HT-29 (cell line): ENCODE measurements around the gene TMEM106A. TPM values are rescaled to one million over a fixed set of nuclear protein-coding genes. Genes with fewer than 3 reads are reported as not detected.
"Not testable (repeated sequence)": the region's sequence is repeated elsewhere in the genome, so short reads cannot be mapped to it uniquely, and the experiment has no call there.

Experiments
- DNase-seq: peaks from one replicate; pipeline ENCODE4 v3.0.0-alpha.2; 2015; ENCODE audit warnings: low spot score
- total RNA-seq: library from RNA; depleted of rRNA; stranded (reverse); fragments of >200 nt; shearing (Covaris generic); gene quantifications from 2 replicates; pipeline ENCODE4 v1.2.3, GENCODE V29; 2014

Gene TMEM106A
- total RNA-seq, 1 experiment from 2014 or later = 1.9 TPM

DNA sequence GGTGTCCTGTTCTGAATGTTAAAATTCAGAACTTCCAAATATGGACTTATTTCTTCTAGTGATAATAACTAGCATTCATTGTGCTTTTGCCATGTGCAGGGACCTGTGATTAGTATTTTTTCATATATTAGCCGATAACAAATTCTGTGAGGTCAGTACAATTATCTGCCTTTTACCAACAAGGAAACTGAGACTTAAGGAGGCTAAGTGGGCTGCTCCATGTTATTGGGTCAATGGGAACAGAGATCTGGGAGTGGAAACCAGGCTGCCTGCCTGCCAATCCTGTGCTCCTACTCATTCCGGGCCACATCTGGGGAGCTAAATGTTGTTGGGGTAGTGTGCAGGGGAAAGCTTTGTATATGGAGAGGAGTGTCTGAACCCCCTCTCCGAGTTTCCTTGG, 3.7 kb downstream of the TMEM106A start:
- no peak for DNase-seq

DNA sequence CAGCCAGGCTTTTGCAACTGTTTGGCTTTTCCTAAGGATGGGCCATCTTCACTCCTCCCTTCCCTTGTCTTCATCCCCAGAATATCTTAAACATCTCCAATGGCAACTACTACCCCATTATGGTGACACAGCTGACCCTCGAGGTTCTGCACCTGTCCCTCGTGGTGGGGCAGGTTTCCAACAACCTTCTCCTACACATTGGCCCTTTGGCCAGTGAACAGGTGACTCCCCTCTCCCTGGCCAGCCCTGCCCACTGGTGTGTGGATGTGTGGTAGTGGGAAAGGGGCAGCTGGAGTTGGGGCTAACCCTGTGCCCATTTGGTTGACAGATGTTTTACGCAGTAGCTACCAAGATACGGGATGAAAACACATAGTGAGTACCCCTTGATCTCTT, 4.7 kb downstream of the TMEM106A start:
- DNase-seq = no peak

DNA sequence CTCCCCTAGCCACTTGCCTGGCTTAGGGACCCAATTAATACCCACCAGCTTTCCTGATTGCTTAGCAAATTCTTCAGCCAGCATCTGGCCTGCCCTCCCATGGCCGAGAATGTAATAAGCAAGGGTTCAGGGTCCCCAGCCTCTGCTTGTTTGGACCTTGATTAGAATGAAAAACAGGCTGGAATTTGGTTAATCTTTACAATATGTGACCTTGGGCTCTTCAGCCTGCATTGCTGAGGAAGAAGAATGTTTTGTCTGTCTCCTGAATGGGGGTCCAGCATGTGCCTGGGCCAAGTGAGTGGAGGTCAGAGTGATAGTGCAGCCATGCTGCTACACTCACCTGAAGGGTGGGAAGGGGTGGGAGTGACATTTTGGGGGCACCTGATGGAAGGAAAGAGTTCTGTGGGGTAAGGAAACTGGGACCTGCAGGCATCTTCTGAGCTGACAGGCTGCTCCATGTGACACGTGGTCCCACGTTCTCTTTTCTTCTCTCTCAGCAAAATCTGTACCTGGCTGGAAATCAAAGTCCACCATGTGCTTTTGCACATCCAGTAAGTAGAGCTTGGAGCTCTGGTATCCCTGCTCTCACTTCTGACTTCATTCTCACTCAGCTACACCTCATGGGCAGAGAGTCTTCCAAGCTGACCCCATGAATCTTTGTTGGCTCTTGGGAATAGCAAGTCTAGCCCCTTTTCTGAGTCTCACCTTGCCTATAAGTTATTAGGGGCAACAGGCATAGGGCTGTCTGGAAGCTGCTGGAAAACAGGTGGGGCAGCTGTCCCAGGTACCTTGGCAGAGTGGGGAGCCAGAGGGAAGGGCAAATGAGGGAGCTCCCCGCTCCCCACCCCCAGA, 5.3 kb downstream of the TMEM106A start:
- DNase-seq = no peak

DNA sequence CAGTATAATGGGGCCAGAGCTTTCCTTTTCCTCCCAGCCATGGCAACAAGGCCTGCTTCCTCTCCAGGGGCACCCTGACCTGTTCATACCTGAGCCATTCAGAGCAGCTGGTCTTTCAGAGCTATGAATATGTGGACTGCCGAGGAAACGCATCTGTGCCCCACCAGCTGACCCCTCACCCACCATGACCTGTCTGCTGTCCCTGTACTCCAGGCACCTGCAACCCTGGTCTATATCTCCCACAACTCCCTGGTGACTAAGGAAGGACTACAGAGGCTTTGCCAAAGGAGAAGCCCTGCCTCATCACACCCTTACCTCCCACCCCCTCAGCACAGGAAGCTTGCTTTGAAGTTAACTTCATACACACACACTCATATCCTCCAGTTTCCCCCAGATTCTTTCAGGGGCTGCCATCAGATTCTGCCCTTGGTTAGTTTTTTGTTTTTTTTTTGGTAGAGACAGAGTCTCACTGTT, 6.0 kb downstream of the TMEM106A start:
- no peak for DNase-seq

DNA sequence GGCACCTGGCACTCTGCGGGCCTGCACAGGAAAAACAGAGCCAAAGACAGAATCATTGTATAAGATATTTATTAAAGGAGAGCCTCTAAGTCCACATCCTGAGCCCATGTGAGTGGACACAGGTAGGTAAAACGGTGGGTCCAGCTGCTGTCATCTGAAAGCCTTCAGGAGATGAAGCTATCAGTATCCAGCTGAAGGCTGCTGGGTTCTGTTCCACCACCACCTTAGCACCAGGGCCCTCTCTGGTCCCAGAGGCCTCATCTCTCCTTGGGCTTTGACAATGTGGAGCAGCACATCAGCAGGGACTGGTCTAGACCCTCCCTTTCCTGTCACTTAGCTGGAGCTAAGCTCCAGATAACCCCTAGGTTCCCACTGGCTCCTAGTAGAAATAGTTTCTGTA, 7.3 kb downstream of the TMEM106A start:
- DNase-seq = no peak

DNA sequence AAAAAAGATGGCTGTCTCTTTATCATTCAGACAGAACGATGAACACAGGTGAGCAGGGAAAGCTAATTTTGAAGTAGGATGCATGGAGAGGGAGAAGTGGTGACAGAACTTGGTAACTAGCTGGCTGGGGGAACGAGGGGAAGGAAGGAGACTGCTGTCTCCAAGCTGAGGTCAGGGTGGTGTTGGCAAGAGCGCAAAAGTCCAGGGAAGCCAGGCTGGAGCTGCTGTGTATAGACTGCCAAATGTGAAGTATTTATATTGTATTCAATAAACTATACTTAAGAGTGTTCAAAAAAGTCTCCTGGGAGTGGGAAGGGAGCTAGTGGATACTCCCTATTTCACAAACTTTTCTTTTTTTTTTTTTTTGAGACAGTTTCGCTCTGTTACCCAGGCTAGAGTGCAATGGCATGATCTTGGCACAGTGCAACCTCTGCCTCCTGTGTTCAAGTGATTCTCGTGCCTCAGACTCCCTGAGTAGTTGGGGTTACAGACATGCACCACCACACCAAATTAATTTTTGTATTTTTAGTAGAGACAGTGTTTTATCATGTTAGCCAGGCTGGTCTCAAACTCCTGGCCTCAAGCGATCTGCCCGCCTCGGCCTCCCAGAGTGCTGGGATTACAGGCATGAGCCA, 8.2 kb downstream of the TMEM106A start:
- no peak for DNase-seq

DNA sequence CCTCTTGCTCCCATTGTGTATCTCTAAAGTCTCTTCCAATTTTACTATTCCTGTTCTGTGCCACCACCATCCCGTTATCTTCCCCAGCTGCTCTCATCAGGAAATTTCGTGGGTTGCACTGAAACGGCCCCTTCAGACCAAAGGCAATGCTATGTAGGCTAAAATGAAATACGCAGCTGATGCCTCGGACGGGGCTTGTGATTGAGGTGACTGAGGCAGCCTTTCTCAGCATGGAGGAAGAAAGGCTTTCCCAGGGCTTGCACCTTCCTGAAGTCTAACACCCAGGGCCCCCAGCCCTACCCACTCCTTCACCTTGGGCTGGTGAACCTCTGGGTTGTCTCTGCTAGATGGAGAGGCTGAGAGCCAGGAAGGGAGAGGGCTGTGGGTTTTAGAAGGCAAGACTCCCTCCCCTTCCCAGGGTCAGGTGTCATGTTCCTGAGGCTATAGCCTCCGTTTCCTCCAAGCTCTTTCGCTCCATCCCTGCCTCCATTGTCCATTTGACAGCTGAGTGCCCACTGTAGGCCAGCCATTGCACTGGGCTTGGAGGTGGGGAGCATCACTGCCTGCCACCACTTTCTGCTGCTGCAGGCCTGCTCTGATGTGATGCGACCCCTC, 8.9 kb downstream of the TMEM106A start:
- DNase-seq = no peak

DNA sequence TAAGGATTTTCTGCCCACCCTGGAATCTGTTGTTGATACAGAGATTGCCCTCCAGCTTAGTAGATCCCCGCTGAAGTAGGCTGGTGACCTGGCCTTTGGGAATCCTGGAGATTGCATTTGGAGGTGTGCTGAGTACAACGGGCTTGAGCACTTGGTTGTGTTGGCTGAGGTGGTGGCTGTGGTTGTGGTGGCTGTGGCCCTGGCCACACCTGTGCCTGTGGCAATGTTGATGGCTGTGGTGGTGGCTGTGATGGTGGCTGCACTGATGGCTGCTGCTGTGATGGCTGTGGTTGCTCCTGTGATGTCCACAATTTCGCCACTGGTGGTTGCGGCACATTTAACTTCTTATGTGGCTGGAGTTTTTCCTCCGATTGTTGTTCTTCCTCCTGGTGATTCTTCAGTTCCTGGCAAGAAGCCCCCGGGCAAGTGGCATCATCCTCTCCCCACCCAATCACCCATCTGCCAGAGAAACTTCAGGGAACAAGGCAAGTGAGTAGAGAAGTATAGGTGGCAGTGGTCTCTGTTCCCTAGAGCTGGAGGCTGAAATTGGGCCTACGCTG, 12.6 kb downstream of the TMEM106A start:
- no peak for DNase-seq

DNA sequence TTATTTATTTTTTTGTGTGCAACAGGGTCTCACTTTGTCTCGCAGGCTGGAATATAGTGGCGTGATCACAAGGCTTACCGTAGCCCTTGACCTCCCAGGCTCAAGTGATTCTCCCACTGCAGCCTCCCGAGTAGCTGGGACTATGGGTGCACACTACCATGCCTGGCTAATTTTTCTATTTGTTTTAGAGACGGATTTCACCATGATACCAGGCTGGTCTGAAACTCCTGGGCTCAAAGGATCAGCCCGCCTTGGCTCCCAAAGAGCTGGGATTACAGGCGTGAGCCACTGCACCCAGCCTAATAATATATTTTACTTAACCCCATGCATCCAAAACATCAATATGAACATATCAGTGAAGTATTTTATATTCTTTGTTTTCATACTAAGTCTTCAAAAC, 14.7 kb downstream of the TMEM106A start:
- no peak for DNase-seq

DNA sequence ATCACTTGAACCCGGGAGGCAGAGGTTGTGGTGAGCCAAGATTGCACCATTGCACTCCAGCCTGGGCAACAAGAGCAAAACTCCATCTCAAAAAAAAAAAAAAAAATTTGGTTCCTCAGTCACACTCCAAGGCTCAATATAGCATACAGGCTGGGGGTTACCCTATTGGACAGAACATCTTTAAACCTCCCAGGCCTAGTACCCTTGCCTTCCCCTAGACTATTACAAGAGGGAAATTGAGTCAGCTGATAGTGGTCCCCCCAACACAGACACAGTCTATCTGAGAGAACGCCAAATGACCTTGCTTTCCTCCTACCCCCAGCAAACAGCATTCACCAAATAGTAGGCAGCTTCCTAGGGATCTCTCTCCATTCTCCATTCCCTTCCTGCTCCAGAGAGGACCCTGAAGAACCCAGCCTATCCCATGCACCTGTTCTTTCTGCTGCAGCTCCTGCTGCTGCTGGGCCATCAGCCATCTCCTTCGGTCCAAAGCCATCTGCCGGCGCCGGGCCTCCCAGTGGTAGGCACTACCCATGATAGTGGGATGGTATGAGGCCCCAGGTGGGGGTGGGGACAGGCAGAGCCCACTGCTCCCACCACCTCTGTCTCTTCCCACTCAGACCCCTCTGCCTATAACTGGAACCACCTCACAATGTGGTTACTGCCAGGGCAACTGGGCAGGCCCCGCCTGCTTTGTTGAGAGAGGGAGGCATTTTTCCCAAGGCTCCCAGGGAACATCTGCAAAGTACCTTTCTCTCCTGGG, 16.5 kb downstream of the TMEM106A start, which contains the start of gene CCDC200:
CCDC200 (minus strand) TSS at position 604 of the 763 bp plus-strand sequence; CDS start at position 535, 69 bp downstream.
- DNase-seq = not testable (repeated sequence)

DNA sequence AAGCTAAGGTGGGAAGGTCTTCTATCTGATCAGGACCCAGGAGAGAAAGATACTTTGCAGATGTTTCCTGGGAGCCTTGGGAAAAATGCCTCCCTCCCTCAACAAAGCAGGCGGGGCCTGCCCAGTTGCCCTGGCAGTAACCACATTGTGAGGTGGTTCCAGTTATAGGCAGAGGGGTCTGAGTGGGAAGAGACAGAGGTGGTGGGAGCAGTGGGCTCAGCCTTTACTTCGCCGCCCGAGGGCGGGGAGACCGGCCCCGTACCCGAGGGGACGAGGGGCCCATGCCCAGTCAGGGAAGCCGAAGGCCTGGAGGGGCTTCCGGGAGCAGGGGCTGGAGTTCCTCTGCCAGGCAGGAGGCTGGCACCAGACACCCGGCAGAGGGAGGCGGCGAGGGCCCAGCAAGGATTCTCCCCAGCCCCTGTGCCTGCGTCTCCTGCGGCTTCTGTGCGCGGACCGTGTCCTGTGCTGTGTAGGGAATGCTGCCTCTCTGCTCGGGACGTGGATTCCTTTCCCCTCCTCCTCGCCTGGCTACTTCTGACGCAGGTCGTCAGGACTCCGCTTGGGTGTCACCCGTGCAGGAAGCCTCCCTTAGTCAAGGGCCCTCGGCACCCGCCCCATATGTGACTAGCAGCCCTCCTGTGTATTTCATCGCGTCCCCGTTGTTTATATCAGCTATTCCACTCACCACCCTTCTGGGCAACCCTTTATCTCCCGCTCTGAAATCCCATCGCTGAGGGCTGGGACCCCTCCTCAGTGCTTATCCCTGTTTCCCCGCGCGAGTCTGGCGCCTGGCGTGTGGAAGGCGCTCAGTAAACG, 19.7 kb downstream of the TMEM106A start:
- DNase-seq = not testable (repeated sequence)

DNA sequence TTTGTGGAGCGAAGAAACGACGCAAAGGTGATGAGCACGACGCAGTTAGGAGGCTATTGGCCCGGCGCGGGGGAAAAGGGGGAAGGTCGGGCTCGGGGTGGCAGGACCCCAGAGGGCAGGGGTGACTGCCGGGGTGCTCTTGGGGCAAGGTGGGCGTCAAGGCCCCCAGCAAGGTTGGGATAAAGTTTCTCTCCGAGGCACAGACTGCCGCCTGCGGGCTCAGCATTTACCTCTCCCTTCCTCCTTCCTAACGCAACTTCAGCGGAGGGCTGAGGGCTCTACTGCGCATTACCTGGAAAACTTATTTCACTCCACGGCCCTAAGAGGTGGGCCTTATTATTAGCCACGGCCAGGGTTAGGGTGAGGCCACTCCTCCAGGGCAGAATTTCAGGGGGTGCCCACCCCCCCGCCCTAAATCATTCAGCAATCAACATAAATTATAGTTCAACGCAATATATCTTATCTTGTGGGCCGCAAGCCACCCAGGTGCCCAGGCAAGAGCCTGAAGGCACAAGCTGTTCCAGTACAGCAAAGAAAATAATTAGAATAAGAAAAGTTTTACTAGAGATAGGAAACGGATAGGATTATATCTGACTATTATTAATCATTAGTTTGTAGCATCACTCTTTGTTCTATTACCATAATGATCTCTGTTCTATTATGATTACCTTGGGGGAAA, 20.5 kb downstream of the TMEM106A start:
- not testable (repeated sequence) for DNase-seq

DNA sequence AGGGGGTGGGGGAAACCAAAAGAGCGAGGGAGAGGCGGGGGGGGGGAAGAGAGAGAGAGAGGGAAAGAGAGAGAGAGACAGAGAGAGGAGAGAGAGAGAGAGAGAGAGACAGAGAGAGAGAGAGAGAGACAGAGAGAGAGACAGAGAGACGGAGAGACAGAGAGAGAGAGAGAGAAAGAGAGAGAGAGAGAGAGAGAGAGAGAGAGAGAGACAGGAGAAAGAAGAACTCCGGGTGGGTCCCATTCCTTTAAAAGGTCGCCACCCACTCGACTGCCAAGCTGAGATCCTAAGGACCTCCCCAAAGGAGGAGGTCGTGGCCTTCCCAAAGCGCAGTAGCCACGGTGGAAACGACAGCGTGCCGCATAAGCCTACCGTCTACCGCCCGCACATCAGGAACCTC, 21.6 kb downstream of the TMEM106A start:
- DNase-seq = not testable (repeated sequence)

DNA sequence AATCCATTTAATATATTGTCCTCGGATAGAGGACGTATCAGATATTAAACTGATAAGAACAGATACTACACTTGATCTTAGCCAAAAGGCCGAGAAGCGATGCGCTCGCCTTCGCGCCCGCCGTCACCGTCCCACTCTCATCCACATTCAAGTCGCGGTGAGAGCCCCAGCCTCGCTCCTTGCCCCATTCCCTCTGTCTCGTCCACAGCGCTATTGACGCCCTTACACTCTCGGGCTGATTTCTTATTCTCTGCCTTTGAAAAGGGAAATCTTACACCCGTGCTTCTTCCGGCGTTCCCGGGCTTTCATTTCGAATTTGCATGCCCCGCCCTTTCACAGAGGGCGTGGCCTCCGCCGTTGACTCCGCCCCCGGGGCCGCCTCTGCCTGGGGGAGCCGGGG, 22.2 kb downstream of the TMEM106A start, which contains the start of gene RNU2-1:
RNU2-1 (minus strand) TSS at position 101 of the 400 bp plus-strand sequence.
- DNase-seq = not testable (repeated sequence)

DNA sequence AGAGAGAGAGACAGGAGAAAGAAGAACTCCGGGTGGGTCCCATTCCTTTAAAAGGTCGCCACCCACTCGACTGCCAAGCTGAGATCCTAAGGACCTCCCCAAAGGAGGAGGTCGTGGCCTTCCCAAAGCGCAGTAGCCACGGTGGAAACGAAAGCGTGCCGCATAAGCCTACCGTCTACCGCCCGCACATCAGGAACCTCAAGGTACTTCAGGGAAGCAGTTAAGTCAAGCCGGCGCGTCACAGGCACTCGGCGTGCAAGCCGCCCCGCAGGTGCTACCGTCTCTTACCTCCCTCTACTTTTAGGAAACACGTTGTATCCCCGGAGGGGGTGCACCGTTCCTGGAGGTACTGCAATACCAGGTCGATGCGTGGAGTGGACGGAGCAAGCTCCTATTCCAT, 27.9 kb downstream of the TMEM106A start:
- DNase-seq = not testable (repeated sequence)

DNA sequence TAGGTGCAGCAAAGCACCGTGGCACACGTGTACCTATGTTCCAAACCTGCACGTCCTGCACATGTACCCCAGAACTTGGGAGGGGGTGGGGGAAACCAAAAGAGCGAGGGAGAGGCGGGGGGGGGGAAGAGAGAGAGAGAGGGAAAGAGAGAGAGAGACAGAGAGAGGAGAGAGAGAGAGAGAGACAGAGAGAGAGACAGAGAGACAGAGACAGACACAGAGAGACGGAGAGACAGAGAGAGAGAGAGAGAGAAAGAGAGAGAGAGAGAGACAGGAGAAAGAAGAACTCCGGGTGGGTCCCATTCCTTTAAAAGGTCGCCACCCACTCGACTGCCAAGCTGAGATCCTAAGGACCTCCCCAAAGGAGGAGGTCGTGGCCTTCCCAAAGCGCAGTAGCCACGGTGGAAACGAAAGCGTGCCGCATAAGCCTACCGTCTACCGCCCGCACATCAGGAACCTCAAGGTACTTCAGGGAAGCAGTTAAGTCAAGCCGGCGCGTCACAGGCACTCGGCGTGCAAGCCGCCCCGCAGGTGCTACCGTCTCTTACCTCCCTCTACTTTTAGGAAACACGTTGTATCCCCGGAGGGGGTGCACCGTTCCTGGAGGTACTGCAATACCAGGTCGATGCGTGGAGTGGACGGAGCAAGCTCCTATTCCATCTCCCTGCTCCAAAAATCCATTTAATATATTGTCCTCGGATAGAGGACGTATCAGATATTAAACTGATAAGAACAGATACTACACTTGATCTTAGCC, 29.1 kb downstream of the TMEM106A start:
- DNase-seq = not testable (repeated sequence)

DNA sequence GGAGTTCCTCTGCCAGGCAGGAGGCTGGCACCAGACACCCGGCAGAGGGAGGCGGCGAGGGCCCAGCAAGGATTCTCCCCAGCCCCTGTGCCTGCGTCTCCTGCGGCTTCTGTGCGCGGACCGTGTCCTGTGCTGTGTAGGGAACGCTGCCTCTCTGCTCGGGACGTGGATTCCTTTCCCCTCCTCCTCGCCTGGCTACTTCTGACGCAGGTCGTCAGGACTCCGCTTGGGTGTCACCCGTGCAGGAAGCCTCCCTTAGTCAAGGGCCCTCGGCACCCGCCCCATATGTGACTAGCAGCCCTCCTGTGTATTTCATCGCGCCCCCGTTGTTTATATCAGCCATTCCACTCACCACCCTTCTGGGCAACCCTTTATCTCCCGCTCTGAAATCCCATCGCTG, 34.8 kb downstream of the TMEM106A start:
- DNase-seq = not testable (repeated sequence)
